ENCODE data around the gene PRUNE1.

GRCh38 chr1:150966011-150966410 lies 42.2 kb upstream of the PRUNE1 start:
- TF ChIP-seq CTCF (IDR thresholded peaks at IDR 0.05), result no peak
- no peak for TF ChIP-seq POLR2AphosphoS5 (IDR thresholded peaks at IDR 0.05)
- no peak for TF ChIP-seq POLR2A (IDR thresholded peaks at IDR 0.05)
